ENCODE data around the gene OSBPL2.

DNA sequence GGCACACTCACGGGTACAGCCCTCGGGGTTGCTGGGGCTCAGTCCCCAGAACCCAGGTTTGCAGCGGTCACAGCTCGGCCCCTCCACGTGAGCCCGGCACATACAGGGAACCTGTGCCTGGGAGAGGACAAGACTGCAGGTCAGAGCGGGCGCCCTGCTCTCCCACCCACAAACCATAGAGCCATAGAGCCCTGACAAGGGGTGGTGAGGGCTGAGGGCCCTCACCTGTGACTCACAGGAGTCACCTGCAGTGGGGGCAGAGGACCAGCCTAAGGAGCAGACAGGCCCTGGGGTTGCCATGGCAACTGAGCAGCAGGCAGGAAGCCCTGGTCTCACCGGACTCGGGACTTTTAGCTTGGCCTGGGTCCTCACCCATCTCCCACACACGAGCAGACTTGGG, 98.0 kb downstream of the OSBPL2 start:
- TF ChIP-seq POLR2A (IDR thresholded peaks at IDR 0.05) = no peak
- no peak for TF ChIP-seq CTCF (IDR thresholded peaks at IDR 0.05)

Data from esophagus squamous epithelium (tissue), 4 donors.